ENCODE measurements around the gene ADGRL3.

The ADGRL3 gene

DNA sequence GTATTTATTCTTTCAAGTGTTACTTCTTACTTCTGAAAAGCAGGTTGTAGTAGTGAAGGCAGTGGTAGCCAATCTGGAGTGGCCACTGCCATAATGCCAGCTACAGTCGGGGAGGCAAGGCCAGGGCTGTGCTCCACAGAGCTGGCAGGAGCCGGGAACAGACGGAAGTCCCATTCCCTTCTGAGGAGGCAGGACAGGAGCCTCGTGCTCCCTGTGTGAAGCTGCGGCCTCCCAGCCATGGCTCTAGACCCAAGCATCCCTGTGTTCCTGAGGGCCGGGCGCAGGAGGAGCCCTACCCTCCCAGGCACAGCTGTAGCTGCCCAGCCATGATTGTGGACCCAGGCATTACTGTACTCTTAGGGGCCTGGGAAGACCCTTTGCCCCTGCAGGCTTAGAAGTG, 461.8 kb downstream of the ADGRL3 start:
- no peak for TF ChIP-seq CTCF (IDR thresholded peaks at IDR 0.05; ENCODE audit: insufficient read depth, low read depth, low read length, missing control alignments)
- no peak for DNase-seq (ENCODE audit: low read depth)
- H3K4me3 ChIP-seq (ENCODE audit: low read depth, low read length) = no peak overlapping the region

- no peak for TF ChIP-seq CTCF (IDR thresholded peaks at IDR 0.05; ENCODE audit: insufficient read depth, low read depth, low read length, missing control alignments)
- DNase-seq (ENCODE audit: low read depth) = no peak
- H3K4me3 ChIP-seq (ENCODE audit: low read depth, low read length) = no peak overlapping the region
These were observed 462.2 kb downstream of the ADGRL3 start for GRCh38 chr4:61662362-61662761.

DNA sequence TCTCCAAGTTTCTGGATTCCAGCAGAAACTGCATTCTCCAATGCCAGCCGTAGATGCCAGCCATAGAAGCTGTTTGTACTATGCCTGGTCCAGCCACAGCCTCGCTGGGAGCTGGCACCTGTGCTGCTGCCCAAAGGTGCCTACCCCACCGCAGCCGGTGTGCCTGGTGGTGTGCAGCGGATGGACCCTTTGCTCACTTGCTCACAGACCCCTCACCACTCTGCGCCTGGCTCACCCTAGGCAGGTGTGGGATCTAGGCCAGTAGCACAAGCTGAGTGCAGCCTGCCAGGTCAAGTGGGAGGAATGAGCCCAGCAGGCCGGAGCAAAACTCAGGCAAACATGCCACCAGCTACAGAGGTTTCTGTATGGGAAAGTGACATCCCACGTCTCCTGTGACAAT, 463.2 kb downstream of the ADGRL3 start:
- no peak for DNase-seq (ENCODE audit: low read depth)
- no peak for TF ChIP-seq CTCF (IDR thresholded peaks at IDR 0.05; ENCODE audit: insufficient read depth, low read depth, low read length, missing control alignments)
- no peak overlapping the region for H3K4me3 ChIP-seq (ENCODE audit: low read depth, low read length)

DNA sequence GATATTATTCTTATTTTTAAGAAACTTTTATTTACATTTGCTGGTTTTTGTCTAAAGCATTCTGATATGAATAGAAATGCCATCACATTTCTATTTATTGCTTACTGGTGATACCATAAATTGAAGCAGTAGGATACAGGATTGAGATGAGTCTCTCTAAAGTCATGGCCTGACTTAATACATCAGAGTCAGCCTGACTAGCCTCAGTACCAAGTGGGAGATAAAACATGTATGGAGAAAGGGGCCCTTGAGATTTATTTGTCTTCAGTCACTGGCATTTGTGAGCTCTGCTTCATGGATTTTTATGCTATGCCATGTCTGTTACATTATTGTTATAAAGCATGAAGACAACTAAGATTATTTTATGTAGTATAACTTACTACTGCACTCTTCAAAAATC, 465.5 kb downstream of the ADGRL3 start:
- TF ChIP-seq CTCF (IDR thresholded peaks at IDR 0.05; ENCODE audit: insufficient read depth, low read depth, low read length, missing control alignments) = no peak
- no peak for DNase-seq (ENCODE audit: low read depth)
- no peak overlapping the region for H3K4me3 ChIP-seq (ENCODE audit: low read depth, low read length)

DNA sequence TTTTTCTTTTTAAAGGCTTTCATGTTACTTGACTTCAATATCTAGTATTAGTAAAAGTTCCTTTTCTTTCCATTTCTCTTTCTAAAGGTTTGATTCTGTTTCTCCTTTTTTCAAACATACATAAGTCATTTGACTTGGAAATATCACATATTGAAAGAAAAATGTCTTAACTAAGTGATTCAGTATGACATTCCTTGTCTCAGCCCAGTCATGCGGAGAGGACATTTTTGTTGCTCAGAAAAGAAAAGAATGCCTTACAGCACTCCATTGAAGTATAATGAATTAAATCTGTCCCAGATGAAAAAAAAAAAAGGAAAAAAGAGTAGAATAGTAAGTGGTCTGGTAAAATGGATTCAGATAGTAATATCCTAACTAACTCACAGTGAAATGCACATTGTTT, 466.1 kb downstream of the ADGRL3 start:
- no peak overlapping the region for H3K4me3 ChIP-seq (ENCODE audit: low read depth, low read length)
- no peak for TF ChIP-seq CTCF (IDR thresholded peaks at IDR 0.05; ENCODE audit: insufficient read depth, low read depth, low read length, missing control alignments)
- DNase-seq (ENCODE audit: low read depth) = no peak

DNA sequence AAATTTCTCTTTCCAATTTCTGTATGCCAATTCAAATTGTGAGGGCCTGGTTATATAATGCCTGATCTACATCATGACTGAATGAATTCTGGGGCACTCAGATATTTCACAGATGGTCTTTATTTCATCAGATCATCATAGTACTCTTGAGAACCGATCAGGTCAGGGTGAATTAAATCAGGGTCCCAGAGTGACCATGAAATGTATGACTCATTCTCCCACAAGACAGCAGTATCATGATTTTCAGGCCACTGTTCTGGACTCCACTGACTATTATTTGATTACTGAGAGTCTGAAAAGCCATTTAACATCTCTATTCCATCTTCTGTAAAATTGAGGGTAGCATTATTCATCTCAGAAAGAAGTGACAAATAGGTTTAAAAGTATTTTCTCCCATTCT, 471.5 kb downstream of the ADGRL3 start:
- no peak for TF ChIP-seq CTCF (IDR thresholded peaks at IDR 0.05; ENCODE audit: insufficient read depth, low read depth, low read length, missing control alignments)
- no peak for DNase-seq (ENCODE audit: low read depth)
- no peak overlapping the region for H3K4me3 ChIP-seq (ENCODE audit: low read depth, low read length)

DNA sequence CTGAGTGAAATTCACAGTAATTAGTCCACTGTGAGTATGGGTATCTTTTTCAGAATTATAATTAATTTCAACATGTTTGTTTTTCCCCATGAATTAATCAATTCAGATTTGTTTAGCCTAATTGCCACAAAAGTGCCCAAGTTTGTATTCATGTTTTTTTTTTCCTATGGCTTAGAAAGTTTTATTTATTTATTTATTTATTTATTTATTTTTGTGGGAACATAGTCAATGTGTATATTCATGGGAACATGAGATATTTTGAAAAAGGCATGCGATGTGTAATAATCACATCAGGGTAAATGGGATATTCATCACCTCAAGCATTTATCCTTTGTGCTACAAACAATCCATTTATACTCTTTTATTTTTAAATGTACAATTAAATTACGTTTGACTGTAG, 475.3 kb downstream of the ADGRL3 start:
- no peak for TF ChIP-seq CTCF (IDR thresholded peaks at IDR 0.05; ENCODE audit: insufficient read depth, low read depth, low read length, missing control alignments)
- no peak overlapping the region for H3K4me3 ChIP-seq (ENCODE audit: low read depth, low read length)
- no peak for DNase-seq (ENCODE audit: low read depth)
